GM19463 (cell line): ENCODE data around the gene GPHA2.
A peak's percentile ranks its signal among the peaks of the same experiment; 100 is the strongest.

ENCODE experiments used
- ATAC-seq: cut with Tn5 transposase; IDR thresholded peaks from one replicate; pipeline ENCODE4 v1.9.1; 2021; ENCODE audit warnings: mild to moderate bottlenecking, moderate library complexity; ENCODE audit not compliant: unreplicated experiment

Gene GPHA2

DNA sequence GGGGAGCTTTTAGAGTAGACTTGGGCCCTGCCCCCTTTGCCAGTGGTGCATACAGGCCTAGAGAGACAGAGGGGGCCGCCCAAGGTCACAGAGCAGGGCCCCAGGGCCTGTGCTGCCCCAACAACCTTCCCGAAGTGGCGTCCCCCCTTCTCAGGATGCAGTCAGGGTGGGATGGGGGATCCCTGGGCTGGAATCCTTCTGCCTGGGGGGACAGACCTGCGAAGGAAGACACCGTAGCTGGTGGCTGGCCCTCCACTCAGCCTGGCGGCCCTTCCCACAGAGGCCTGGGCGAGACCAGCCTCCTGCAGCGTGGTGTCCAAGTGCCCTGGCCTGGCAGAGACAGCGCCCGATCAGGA, 42.9 kb downstream of the GPHA2 start:
- ATAC-seq: no peak

DNA sequence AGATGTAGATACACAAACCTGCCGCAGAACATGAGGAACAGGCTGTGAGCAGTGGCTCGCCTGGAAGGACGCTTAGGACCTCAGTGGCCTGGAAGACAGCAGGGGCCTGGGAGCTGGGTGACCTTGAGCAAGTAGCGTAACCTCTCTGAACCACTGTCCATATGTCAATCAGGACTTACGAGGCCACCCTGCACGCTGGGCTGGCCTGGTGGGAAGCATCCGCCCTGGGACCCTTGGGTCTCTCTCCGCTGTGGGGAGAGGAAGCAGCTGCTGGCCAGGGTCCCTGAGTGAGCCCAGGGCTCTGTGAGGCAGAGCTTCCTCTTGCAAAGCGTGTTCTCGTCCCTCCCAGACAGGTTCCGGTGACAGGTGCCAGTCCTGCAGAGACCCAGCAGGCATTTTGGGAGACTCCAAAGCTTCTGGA, 43.3 kb downstream of the GPHA2 start:
- ATAC-seq: no peak

DNA sequence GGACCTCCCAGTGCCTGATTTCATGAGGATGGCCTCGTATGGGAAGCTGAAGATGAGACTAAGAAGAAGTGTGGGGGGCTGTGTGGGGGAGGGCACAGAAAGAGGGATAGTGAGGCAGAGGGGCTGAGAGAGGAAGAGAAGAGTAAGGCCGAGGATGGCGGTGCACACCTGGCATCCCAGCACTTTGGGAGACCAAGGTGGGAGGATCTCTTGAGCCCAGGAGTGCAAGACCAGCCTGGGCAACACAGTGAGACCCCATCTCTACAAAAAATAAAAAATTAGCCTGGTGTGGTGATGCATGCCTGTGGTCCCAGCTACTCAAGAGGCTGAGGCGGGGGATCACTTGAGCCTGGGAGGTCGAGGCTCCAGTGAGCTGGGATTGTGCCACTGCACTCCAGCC, 43.8 kb downstream of the GPHA2 start:
- ATAC-seq: no peak

DNA sequence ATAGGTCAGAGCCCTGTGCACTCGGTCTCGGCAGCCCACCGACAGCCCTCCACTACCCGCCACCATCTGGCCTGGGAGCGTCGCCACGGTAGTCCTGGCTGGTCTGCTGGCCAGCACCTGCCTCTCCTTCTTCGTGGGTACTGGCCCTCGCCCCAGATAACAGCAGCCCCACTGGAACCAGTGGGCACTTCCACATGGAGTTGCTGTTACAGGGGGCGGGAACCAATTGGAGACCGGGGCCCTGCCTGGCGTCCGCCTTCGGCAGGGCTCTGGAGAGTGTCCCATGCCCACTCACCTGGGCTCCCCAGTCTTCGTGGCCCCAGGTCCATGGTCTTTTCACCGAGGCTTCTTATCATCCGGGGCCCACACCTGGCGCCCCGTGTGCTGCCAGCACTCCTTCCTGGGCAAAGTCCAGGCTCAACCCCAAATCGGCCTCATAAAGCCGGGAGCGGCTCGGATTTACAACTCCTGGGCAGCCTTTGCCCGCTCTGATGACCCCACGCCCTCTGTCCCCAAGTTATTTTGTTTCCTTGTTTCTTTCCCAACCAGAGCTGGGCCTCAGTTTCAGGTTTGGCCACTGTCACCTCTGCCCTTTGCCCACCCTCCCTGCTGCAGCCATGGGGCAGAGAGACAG, 44.4 kb downstream of the GPHA2 start:
- ATAC-seq: no peak

DNA sequence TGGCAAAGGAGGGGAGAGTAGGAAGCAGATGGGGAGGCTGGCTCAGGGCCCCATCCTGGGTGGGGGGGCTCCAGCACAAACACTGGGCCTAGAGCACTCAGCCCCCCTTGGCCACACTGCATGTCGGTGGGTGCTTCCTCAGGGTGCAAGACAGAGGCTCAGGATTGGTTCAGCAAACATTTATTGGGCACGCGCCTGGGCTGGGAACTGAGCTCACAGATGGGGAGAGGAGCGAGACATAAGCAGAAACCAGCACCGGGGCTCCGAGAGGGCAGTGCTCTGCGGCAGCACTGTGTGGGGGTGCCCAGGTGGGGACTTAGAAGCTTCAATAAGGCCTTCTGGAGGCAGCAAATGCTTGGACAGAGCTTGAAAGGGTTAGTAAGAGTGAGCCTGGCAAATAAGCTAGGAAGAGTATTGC, 45.2 kb downstream of the GPHA2 start:
- no peak for ATAC-seq

DNA sequence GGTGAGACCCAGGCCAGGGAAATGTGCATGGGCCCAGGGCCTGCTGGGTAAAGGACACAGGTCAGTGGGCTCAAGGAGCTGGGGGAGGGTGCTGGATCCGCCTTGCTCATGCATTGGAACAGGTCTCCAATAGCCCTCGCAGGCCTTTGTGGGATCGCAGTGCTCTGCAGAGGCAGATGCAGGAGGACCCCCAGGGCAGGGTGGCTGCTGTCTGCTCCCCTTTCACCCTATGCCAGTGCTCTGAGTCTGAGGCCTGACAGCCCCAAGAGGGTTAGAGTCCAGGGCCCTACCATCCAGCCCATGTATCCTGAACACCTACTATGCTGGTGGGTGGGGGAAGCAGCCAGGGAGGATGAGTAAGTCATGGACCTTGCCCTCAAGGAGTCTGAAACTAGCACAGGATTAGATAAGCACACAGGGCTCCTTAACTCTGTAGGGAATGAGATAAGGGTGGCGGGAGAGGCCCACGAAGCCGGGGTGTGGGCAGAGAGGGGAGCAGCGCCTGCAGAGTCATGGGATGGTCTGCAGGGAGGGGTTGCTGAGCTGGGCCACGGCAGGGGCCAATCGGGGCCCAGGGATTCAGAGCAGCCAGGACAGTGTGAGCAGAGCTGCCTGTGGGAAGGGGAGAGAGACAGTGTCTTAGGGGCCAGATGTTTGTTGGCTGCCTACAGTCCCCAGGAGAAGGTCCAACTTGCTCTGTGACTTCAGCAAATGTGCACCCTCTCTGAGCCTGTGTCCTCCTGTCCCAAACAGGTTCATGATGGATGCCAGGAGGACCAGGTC, 46.8 kb downstream of the GPHA2 start:
- ATAC-seq: no peak

DNA sequence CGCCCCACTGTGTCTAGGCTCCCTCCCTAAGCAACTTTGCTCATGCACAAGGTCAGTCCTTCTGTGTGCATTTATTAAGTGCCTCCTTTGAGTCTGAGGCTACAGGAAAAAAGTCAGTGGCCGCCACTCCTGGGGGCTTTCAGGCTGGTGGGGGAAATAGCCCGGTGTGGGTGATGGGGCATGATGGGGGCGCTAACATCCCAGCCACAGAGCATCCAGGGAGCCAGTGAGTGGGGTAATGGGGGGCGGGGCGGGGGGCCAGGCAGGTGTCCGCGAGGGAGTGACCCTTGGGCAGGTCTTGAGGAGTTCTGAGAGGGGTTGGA, 47.3 kb downstream of the GPHA2 start:
- ATAC-seq: no peak

DNA sequence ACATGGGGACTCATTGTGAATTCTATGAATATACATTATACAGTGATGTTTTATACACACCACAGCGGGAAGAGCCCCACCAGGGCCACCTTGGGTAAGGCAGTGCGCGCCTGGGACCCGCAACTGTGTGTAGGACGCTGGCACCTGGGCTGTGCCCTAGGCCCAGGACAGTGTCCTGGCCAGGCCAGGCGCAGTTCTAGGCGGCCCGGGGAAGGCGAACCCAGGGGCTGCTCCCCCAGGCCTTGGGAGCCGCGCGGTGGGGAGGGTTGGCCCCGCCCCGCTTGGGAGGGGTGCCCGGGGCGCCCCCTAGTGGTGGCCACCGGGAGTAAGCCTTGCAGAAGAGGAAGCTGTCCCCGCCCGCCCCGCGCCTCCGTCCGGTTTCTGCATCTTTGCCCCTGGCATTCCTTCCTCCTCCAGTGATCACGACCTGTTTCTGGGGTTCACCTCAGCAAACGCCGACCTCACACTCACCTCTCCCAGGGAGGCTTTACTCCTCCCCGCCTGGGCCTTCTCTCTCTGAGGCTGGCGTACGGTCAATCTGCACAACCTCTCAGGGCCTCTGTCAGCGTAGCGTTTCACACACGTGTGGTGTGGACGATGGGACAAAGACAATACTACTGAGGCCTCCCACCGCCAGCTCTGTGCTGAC, 47.8 kb downstream of the GPHA2 start:
- peak; percentile 71 for ATAC-seq

DNA sequence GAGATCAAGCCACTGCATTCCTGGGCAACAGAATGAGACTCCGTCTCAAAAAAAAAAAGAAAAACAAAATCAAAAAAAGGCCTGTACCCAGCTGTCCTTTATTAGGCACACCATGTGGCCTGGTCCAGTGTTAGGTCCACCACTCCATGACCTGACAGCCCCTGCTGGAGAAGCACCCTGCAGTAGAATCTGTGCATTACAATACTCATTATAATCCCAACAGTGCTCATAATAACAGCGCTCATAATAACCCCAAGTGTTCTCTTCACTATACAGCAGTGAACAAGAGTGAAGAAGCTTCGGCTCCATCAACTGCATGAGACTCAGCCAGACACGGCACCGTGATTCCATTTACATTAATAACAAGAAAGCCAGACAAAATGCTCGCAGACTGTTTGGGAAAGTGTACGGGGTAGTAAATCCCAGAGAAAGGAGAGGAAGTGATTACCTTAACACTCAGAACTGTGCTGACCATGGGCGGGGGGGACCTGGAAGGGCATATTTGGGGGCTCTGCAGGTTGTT, 48.4 kb downstream of the GPHA2 start:
- no peak for ATAC-seq

DNA sequence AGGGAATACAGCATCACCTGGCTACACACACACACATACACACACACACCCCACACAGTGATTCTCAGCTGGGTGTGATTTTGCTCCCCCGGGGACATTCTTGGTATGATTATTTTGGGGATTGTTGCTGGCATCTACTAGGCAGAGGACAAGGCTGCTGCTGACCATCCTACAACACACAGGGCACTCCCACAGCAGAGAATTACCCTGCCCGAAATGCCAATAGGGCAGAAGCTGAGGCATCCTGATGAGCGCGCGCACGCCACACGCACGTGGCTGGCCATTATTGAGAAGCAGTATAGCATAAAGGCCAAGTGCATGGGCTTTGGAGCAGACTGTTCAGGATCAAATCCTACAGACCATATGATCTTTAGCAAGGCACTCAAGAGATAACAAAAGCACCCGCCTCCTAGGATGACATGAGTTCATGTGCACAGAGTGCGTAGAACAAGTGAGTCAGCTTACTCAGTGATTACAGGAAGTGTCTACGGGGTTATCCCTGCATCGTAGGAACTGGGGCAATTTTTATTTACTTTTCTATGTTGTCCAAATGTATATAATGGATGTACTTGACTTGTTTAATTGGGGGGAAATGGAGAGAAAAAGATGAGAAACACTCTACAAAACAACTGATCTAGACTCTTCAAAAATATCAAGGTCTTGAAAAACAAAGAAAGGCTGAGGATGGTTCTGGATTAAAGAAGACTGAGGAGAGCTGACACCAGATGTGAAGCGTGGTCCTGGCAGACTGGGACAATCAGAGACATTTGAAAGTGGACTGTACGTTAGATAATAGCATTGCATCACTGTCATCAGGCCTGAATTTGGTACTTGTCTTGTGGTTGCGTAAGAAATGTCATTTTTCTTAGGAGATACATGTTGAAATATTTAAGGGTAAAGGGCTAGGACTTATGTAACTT, 50.1 kb downstream of the GPHA2 start:
- ATAC-seq: no peak
